Measurements from ENCODE around the gene SLC17A8.

DNA sequence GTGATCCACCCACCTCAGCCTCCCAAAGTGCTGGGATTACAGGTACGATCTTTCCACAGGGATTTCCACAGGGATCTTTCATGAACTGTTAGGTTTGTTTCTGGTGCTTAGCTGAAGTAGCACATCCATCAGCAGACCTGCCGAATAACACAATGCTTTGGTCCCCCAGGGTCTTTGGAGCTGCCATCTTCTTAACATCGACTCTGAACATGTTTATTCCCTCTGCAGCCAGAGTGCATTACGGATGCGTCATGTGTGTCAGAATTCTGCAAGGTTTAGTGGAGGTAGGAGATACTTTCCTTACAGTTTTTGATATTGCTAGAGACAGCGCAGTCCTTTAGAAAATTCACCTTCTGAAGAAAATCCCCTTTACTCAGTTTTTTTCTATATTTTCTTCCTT is 36.3 kb downstream of the SLC17A8 start:
- TF ChIP-seq RARB (CRISPR knock-in tag; IDR thresholded peaks at IDR 0.05): no peak
- TF ChIP-seq ZNF8 (CRISPR knock-in tag; IDR thresholded peaks at IDR 0.05): no peak
- no peak for TF ChIP-seq CSDC2 (CRISPR knock-in tag; IDR thresholded peaks at IDR 0.05)
- no peak for TF ChIP-seq SNAI2 (CRISPR knock-in tag; IDR thresholded peaks at IDR 0.05)
- no peak for TF ChIP-seq PPARA (CRISPR knock-in tag; IDR thresholded peaks at IDR 0.05; ENCODE audit: borderline replicate concordance)
- TF ChIP-seq, protein P1, sequence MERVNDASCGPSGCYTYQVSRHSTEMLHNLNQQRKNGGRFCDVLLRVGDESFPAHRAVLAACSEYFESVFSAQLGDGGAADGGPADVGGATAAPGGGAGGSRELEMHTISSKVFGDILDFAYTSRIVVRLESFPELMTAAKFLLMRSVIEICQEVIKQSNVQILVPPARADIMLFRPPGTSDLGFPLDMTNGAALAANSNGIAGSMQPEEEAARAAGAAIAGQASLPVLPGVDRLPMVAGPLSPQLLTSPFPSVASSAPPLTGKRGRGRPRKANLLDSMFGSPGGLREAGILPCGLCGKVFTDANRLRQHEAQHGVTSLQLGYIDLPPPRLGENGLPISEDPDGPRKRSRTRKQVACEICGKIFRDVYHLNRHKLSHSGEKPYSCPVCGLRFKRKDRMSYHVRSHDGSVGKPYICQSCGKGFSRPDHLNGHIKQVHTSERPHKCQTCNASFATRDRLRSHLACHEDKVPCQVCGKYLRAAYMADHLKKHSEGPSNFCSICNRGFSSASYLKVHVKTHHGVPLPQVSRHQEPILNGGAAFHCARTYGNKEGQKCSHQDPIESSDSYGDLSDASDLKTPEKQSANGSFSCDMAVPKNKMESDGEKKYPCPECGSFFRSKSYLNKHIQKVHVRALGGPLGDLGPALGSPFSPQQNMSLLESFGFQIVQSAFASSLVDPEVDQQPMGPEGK (CRISPR knock-in tag; IDR thresholded peaks at IDR 0.05; ENCODE audit: borderline replicate concordance): no peak
- no peak for TF ChIP-seq ZNF70 (CRISPR knock-in tag; IDR thresholded peaks at IDR 0.05)
- TF ChIP-seq, protein P2, sequence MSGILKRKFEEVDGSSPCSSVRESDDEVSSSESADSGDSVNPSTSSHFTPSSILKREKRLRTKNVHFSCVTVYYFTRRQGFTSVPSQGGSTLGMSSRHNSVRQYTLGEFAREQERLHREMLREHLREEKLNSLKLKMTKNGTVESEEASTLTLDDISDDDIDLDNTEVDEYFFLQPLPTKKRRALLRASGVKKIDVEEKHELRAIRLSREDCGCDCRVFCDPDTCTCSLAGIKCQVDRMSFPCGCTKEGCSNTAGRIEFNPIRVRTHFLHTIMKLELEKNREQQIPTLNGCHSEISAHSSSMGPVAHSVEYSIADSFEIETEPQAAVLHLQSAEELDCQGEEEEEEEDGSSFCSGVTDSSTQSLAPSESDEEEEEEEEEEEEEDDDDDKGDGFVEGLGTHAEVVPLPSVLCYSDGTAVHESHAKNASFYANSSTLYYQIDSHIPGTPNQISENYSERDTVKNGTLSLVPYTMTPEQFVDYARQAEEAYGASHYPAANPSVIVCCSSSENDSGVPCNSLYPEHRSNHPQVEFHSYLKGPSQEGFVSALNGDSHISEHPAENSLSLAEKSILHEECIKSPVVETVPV (CRISPR knock-in tag; IDR thresholded peaks at IDR 0.05): no peak
- TF ChIP-seq ESRRG (CRISPR knock-in tag; IDR thresholded peaks at IDR 0.05): no peak

All from SK-N-SH treated with all-trans-retinoic acid at 6 μM for 48 hours (cell line).